Fibroblast of upper back skin (primary cell): Measurements from ENCODE around the gene RNF182.
"Not testable (repeated sequence)": the region's sequence is repeated elsewhere in the genome, so short reads cannot be mapped to it uniquely, and the experiment has no call there.

Experiments
- DNase-seq: peaks from one replicate; pipeline ENCODE4 v3.0.0-alpha.2; 2013

RNF182 gene

GRCh38 chr6:13972602-13973001, 47.9 kb downstream of the RNF182 start:
- not testable (repeated sequence) for DNase-seq

- not testable (repeated sequence) for DNase-seq
Observed at GRCh38 chr6:13973422-13973821, 48.7 kb downstream of the RNF182 start.

GRCh38 chr6:13978102-13978640, 53.4 kb downstream of the RNF182 start:
- no peak for DNase-seq

DNA sequence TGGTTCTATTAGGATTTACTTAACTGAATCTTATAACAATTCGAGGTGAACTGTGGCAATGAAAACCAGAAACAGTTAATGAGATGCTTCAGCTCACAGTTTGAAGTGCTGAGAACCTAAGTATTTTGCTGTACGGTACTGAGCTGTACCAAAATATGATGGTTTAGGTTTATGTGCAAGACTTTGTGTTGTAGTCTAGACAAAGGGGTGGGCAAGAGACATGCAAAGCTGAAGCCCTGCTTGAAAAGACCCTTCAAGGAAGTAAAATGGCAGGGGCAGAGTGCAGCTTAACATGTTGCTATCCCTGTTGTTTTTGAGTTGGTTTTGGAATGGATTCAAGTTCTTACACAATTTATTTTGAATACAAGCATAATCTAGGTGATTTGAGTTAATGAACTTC, 54.0 kb downstream of the RNF182 start:
- no peak for DNase-seq

DNA sequence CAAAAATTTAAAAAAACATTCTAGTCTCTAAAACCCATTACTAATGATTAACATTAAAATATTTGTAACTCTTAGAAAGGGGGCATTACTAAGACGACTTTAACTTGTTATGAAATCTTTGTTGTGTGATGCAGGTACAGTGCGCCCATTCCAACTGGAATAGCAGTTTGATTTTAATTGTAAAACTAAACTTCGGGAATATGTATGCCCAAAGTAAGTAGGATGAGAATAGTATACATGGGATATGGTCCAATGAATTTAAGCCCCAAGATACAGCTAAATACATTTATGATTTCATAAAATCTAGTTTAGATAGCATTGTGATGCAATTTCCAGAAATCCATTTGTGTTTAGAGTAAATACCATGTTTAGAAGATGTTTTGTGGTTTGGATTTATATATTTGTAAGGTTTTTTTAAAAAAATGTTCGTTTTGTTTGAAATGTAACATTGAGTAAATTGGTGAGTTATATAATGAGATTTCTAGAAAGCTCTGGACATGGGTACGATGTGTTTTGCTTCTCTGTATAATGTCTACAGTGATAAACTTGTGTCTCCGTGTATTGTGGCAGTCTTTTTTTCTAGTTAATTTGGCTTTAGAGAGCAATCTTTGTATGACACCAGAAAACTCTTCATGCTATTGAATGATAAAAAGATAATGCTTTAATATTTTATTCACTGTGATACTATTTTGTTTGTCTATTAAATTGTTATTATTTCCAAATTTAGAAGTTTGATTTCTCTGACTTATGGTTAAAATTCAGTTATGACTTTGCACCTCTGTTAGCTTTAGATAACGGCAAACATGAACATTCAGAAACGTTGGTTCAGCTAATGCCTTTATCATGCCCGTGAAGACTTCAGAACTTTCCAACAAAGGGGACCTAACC, 54.8 kb downstream of the RNF182 start:
- no peak for DNase-seq

- DNase-seq: no peak
Observed at GRCh38 chr6:13980534-13980933, 55.8 kb downstream of the RNF182 start.

DNA sequence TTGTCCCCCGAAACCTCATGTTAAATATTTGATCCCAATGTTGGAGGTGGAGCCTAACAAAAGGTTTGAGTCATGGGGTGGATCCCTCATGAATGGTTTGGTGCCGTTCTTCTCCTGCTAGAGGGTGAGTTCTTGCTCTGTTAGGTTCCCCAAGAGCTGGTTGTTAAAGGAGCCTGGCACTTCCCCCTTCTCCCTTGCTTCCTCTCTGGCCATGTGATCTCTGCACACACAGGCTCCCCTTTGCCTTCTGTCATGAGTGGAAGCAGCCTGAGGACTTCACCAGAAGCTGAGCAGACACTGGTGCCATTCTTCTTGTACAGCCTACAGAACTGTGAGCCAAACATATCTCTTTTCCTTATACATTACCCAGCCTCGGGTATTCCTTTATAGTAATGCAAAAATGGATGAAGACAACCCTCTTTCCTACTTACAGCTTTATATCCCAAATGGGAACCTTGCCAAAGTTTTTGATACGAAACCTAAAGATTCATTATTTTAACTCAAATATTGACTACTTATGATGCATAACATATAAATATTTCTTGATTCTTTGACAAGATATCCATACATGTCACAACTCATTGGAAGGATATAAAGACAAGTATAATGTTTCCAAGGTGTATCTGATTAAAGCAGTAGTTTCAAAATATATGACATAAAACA, 61.0 kb downstream of the RNF182 start:
- no peak for DNase-seq

- DNase-seq: no peak
Observed at GRCh38 chr6:13986700-13987399, 62.1 kb downstream of the RNF182 start.

- DNase-seq: no peak
Observed at GRCh38 chr6:13987400-13987865, 62.7 kb downstream of the RNF182 start.

- no peak for DNase-seq
Observed at GRCh38 chr6:13988049-13988738, 63.4 kb downstream of the RNF182 start.

- DNase-seq: no peak
Observed at GRCh38 chr6:13988908-13989307, 64.2 kb downstream of the RNF182 start.

- no peak for DNase-seq
Observed at GRCh38 chr6:13989496-13990144, 64.9 kb downstream of the RNF182 start.

DNA sequence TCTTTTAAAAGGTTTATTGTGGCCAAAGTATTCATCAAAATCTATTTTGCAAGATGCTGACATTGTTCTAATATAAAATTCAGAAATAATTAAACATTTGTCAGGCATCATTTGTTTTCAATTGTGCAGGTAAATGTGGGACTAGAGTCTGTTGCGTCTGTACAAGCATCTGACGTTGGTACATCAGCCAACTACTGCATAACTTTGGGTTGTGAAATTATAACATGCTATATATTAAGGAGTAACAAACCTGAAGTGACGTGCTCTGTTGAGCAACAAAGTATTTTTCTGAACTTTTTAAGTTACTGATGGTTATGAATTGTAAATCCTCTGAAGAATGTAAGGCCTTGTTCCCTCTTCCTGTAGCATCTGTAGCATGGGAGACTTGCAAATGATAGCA, 66.0 kb downstream of the RNF182 start:
- DNase-seq: peak; percentile 25

DNA sequence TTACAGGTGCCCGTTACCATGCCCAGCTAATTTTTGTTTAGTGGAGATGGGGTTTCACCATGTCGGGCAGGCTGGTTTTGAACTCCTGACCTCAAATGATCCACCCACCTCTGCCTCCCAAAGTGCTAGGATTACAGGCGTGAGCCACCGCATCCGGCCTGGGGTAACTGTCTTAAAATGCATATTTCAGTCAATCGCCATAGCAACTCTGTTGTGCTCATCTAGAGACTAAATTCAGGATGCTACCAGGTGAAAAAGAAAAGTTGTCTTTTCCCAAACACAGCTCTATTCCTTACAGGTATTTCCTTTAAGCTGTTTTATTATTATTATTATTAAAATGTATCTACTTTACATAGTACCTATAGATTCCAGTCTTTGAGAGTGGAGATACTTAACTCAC, 66.6 kb downstream of the RNF182 start:
- no peak for DNase-seq

DNA sequence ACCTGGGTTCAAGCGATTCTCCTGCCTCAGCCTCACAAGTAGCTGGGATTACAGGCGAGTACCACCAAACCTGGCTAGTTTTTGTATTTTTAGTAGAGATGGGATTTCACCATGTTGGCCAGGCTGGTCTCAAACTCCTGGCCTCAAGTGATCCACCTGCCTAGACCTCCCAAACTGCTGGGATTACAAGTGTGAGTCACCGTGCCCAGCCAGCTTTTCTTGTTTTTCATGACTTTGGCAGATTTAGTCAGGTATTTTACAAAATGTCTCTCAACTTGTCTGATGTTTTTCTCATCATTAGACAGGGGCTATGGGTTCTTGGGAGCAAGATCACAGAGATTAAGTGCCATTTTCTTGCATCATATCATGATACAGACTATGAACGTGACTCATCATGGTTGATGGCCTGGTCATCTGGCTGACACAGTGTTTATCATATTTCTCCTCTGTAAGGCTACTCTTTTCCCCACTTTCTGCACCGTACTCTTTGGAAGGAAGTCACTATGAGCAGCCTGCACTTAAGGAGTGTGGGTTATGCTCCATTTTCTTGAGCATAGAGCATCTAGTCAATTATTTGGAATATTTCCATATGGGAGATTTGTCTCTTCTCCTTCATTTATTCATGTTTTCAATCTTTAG, 67.8 kb downstream of the RNF182 start:
- DNase-seq: peak; percentile 80

GRCh38 chr6:13993416-13993815, 68.7 kb downstream of the RNF182 start:
- DNase-seq: no peak

GRCh38 chr6:13998356-13998755, 73.6 kb downstream of the RNF182 start:
- no peak for DNase-seq

- no peak for DNase-seq
Observed at GRCh38 chr6:14000901-14001300, 76.1 kb downstream of the RNF182 start.

DNA sequence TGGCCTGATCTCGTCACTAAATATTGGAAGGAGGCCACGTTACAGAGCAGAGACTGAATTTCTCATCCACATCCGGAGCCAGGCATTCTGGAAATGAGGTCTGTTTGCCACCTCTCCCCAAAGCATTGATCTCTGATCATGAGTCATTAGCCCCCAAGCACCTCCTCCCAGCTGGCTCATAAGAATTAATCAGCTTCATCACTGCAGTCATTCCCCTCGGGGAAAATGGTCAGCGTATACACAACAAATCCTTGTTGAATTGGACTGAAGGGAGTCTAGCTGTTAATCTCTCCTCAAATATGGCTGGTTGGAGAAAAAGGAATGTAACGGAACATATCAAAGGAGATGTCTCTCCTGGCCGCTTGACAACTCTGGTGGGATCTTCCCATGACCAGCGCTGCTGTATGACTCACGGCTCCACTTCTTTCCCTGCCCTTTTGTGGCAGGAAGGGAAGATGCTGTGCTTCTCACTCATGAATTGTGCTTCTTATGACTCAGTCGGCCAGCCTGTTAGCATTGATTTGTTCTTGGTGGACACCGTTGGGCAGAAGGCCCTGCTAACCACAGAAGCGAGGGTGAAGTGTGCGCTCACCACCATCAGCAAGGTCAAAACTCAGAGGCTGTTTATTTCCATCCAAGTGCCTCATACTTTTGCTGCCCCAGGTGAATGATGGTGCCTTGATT, 76.7 kb downstream of the RNF182 start:
- DNase-seq: peak; percentile 100

GRCh38 chr6:14002176-14002947, 77.6 kb downstream of the RNF182 start:
- DNase-seq: no peak
